ENCODE measurements around the gene NDC1. TPM values are rescaled to one million over a fixed set of nuclear protein-coding genes. Genes with fewer than 3 reads are reported as not detected.

Gene NDC1
- total and polyA plus RNA-seq, 3 donors from 2014 or later = 13.0 to 26.4 (median 22.2) TPM

DNA sequence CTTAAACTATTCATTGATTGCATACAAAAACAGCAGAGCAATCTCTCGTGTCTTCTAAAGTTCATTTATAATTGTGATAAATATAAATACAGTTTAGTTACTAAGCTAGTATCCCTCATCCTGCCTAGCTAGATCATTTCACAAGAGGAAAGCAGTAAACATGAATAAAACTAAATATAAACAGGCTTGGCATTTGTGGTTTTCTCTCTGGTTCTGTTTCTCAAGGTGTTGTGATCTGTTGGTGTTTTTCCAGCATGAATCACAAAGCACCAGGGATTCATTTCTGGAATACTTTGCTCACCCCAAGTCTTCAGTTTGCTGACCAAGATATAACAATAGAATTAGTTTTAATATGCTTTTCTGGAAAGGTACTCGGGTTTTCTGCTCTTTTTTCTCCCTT lies 66.4 kb downstream of the NDC1 start:
- Histone ChIP-seq H3K36me3 (ENCODE audit: low read depth, missing control alignments) (no peaks in the 10 kb centered on the region), H3K4me3 (no peak overlapping the region), H3K4me1 (no peaks in the 10 kb centered on the region), H3K27me3 (no peaks in the 10 kb centered on the region), H3K27ac (no peak overlapping the region), H3K9me3 (no peaks in the 10 kb centered on the region)
- DNase-seq = no peak
- TF ChIP-seq, protein P1, sequence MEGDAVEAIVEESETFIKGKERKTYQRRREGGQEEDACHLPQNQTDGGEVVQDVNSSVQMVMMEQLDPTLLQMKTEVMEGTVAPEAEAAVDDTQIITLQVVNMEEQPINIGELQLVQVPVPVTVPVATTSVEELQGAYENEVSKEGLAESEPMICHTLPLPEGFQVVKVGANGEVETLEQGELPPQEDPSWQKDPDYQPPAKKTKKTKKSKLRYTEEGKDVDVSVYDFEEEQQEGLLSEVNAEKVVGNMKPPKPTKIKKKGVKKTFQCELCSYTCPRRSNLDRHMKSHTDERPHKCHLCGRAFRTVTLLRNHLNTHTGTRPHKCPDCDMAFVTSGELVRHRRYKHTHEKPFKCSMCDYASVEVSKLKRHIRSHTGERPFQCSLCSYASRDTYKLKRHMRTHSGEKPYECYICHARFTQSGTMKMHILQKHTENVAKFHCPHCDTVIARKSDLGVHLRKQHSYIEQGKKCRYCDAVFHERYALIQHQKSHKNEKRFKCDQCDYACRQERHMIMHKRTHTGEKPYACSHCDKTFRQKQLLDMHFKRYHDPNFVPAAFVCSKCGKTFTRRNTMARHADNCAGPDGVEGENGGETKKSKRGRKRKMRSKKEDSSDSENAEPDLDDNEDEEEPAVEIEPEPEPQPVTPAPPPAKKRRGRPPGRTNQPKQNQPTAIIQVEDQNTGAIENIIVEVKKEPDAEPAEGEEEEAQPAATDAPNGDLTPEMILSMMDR (IDR thresholded peaks at IDR 0.05) = no peak
- TF ChIP-seq POLR2A (IDR thresholded peaks at IDR 0.05) = no peak
- 94 to 95% methylated on average over 2 of the region's 2 CpGs for WGBS, 2 donors
- intact Hi-C loops (cut with DNase I; ENCODE audit: low total_unique reads) = no loop called here

DNA sequence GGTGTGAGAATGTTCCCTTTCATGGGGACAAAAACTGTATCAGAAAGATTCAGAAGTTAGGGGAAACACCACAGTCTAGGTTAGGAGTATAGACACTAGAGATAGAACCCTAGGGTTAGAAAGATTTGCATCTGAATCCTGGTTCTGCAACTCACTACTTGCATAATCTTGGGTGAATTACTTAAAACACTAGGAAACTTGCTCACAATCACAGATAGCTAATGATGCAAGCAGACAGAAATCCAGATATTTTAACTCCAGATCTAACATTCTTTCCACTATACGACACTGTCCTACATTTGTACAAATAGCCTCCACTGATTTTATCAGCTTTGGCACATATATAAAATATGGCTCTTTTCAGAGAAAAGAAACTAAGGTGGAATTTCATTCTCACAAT lies 68.3 kb downstream of the NDC1 start:
- 96 to 97% methylated on average over 1 of the region's 1 CpG for WGBS, 2 donors

DNA sequence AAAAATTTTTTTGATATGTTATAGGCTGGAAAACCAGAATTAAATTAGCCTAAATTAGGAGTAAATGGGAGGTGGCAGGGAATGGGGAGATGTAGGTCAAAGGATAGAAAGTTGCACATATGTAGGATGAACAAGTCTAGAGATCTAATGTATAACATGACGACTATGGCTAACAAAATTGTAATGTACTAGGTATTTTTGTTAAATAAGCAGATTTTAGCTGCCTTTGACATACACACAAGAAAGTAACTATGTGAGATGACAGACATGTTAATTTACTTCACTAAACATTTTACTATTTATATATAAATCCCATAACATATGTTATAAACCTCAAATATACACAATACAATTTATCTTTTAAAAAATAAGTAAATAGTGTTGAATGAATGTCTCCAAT lies 68.9 kb downstream of the NDC1 start:
- WGBS, 2 donors = 88 to 94% methylated on average over 1 of the region's 1 CpG
- intact Hi-C loops (cut with DNase I; ENCODE audit: low total_unique reads) = no loop called here
- H3K4me3 ChIP-seq = no peak overlapping the region

More for the DNA sequence above, 68.3 kb downstream of the NDC1 start:
- intact Hi-C loops (cut with DNase I; ENCODE audit: low total_unique reads) = no loop called here
- no peak overlapping the region for H3K27ac ChIP-seq
- no peaks in the 10 kb centered on the region for H3K27me3 ChIP-seq
- H3K9me3 ChIP-seq = no peaks in the 10 kb centered on the region
- no peak for DNase-seq
- TF ChIP-seq POLR2A (IDR thresholded peaks at IDR 0.05) = no peak
- TF ChIP-seq, protein P1 (IDR thresholded peaks at IDR 0.05) = no peak
- H3K4me1 ChIP-seq = no peaks in the 10 kb centered on the region
- no peak overlapping the region for H3K4me3 ChIP-seq
- H3K36me3 ChIP-seq (ENCODE audit: low read depth, missing control alignments) = no peaks in the 10 kb centered on the region

DNA sequence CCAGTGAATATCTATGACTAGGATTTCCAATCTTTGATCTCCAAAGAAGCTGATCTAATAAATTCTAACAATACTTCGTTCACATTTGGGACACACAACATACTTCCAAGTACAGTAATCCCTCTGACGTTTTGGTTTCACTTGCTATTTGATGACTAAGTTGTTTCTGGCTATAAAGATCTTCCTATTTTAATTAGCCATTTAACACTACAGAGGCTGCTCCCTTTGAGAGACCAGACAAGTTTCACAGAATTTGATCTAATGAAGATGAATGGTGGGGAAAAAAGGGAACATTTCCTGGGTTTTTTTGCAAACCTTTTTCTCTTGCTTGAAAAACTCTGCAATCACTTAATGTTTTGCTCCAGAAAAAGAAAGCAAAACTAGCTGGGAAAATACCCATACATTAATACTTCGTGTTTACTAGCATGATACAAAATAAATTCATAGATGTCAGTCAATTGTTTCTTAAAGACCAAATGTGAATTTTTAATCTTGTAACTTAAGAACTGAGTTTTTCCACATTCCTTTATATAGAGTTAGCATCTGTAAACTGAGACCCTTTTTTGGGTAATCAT lies 71.2 kb downstream of the NDC1 start:
- WGBS, 2 donors = 46 to 61% methylated on average over 3 of the region's 3 CpGs
- no peak for TF ChIP-seq POLR2A (IDR thresholded peaks at IDR 0.05)
- TF ChIP-seq, protein P1 (IDR thresholded peaks at IDR 0.05) = no peak

More for the DNA sequence above, 68.9 kb downstream of the NDC1 start:
- no peaks in the 10 kb centered on the region for H3K4me1 ChIP-seq
- TF ChIP-seq, protein P1 (IDR thresholded peaks at IDR 0.05) = no peak
- no peak for TF ChIP-seq POLR2A (IDR thresholded peaks at IDR 0.05)
- no peaks in the 10 kb centered on the region for H3K9me3 ChIP-seq
- H3K27me3 ChIP-seq = no peaks in the 10 kb centered on the region
- H3K27ac ChIP-seq = no peak overlapping the region
- DNase-seq = no peak
- H3K36me3 ChIP-seq (ENCODE audit: low read depth, missing control alignments) = no peaks in the 10 kb centered on the region

DNA sequence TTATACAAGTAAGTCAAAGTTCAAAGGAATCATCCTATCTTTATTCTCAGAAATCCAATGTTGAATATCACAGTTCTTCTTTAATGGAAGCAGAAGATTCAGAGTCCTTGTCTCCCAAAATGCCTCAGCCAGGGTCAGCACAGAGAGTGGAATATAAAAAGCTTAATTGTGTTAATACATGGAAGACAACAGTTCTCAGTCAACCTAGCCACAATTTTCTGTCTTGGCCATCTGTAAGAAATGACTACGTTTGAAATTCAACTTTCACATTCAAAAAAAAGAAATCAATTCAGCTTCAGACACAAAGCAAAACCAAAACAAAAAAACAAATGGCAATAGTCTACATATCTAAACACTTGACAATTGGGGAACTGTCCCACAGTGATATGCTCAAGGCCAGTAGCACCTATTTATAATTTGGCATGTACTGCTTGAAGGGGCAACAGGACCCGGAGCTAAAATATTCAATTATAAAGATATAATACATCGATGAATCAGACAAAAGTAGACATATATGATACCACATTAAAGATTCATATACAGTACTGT lies 71.8 kb downstream of the NDC1 start:
- Histone ChIP-seq H3K36me3 (ENCODE audit: low read depth, missing control alignments) (no peaks in the 10 kb centered on the region), H3K4me3 (no peak overlapping the region), H3K4me1 (no peaks in the 10 kb centered on the region), H3K9me3 (no peaks in the 10 kb centered on the region), H3K27ac (no peak overlapping the region), H3K27me3 (no peaks in the 10 kb centered on the region)
- DNase-seq = no peak
- intact Hi-C loops (cut with DNase I; ENCODE audit: low total_unique reads) = no loop called here
- 66 to 67% methylated on average over 3 of the region's 3 CpGs for whole genome bisulfite sequencing, 2 donors
- TF ChIP-seq, protein P1 (IDR thresholded peaks at IDR 0.05) = no peak
- TF ChIP-seq POLR2A (IDR thresholded peaks at IDR 0.05) = no peak

More for the DNA sequence above, 71.2 kb downstream of the NDC1 start:
- no peak overlapping the region for H3K4me3 ChIP-seq
- no peaks in the 10 kb centered on the region for H3K9me3 ChIP-seq
- no peak overlapping the region for H3K27ac ChIP-seq
- no peaks in the 10 kb centered on the region for H3K4me1 ChIP-seq
- no peak for DNase-seq
- intact Hi-C loops (cut with DNase I; ENCODE audit: low total_unique reads) = no loop called here
- H3K36me3 ChIP-seq (ENCODE audit: low read depth, missing control alignments) = no peaks in the 10 kb centered on the region
- no peaks in the 10 kb centered on the region for H3K27me3 ChIP-seq

Data from testis (tissue), 3 donors.